Measurements from ENCODE around the gene ARHGAP45. TPM values are rescaled to one million over a fixed set of nuclear protein-coding genes. Genes with fewer than 3 reads are reported as not detected.

Gene ARHGAP45
- total and polyA plus RNA-seq, 9 of the 15 experiments (the other 6 are each of a cell fraction or from before 2014, with no cell fraction given): 0.08 to 22.1 (median 4.2) TPM

DNA sequence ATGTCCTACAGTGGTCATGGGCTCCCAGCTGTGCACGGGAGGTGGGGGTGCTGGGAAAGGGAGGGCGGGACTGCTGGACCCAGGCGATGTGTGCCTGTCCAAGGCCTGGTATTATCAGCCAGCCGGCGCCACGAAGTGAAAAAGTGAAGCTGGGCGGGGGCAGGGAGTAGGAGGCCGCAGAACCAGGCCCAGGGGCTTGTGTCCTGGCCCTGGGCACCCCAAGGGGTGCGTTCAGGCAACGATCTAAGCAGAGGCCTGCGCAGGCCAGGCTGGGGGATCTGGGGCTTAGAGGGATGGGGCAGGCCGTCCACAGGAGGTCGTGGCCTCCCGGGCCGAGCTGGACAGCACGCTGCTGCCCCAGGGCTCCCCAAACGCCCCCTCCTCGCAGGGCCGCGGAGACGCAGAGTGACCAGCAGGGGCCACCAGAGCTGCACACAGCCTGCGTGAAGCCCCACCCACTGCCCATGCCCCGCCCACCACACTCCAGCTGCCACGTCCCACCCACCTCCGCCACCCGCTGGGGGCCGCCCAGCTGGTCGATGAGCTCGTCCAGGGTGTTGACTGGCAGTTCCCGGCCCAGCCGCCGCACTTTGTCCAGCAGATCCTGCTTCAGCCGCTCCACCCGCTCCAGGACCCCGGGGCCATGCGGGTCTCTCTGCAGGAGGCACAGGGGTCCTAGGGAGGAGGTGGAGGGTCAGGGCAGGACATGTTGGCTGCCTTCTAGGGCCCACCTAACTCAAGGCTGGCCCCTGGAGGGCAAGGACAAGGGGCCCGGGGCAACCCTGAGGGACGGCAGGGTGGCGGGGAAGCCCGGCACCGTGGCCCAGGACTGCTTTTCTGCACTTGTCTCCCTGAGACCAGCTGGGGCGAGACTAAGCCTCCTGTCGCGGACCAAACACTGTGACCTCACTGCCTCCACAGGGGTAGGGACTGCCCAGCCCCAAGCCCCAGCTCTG lies 46.3 kb downstream of the ARHGAP45 start (continued):
- TF ChIP-seq SIN3A (IDR thresholded peaks at IDR 0.05; ENCODE audit: borderline replicate concordance in 2 of 2, control insufficient read depth in 1 of 2, low read depth in 2 of 2, low read length in 2 of 2) (peak; percentile 96 to 98), HNRNPUL1 (IDR thresholded peaks at IDR 0.05; ENCODE audit: low read length) (no peak), DMBX1 (CRISPR knock-in tag; IDR thresholded peaks at IDR 0.05; ENCODE audit: borderline replicate concordance) (no peak), PML (IDR thresholded peaks at IDR 0.05; ENCODE audit: low read length) (no peak; the same call in 1 of the 2 replicates), ZNF77 (CRISPR knock-in tag; IDR thresholded peaks at IDR 0.05) (no peak), PTRF (tag; IDR thresholded peaks at IDR 0.05) (no peak), IFI16 (CRISPR knock-in tag; IDR thresholded peaks at IDR 0.05) (no peak)
- TF ChIP-seq, protein P1, sequence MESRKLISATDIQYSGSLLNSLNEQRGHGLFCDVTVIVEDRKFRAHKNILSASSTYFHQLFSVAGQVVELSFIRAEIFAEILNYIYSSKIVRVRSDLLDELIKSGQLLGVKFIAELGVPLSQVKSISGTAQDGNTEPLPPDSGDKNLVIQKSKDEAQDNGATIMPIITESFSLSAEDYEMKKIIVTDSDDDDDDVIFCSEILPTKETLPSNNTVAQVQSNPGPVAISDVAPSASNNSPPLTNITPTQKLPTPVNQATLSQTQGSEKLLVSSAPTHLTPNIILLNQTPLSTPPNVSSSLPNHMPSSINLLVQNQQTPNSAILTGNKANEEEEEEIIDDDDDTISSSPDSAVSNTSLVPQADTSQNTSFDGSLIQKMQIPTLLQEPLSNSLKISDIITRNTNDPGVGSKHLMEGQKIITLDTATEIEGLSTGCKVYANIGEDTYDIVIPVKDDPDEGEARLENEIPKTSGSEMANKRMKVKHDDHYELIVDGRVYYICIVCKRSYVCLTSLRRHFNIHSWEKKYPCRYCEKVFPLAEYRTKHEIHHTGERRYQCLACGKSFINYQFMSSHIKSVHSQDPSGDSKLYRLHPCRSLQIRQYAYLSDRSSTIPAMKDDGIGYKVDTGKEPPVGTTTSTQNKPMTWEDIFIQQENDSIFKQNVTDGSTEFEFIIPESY (CRISPR knock-in tag; IDR thresholded peaks at IDR 0.05): peak; percentile 54
- TF ChIP-seq, protein P2, sequence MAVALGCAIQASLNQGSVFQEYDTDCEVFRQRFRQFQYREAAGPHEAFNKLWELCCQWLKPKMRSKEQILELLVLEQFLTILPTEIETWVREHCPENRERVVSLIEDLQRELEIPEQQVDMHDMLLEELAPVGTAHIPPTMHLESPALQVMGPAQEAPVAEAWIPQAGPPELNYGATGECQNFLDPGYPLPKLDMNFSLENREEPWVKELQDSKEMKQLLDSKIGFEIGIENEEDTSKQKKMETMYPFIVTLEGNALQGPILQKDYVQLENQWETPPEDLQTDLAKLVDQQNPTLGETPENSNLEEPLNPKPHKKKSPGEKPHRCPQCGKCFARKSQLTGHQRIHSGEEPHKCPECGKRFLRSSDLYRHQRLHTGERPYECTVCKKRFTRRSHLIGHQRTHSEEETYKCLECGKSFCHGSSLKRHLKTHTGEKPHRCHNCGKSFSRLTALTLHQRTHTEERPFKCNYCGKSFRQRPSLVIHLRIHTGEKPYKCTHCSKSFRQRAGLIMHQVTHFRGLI (CRISPR knock-in tag; IDR thresholded peaks at IDR 0.05): no peak
- TF ChIP-seq, protein P3, sequence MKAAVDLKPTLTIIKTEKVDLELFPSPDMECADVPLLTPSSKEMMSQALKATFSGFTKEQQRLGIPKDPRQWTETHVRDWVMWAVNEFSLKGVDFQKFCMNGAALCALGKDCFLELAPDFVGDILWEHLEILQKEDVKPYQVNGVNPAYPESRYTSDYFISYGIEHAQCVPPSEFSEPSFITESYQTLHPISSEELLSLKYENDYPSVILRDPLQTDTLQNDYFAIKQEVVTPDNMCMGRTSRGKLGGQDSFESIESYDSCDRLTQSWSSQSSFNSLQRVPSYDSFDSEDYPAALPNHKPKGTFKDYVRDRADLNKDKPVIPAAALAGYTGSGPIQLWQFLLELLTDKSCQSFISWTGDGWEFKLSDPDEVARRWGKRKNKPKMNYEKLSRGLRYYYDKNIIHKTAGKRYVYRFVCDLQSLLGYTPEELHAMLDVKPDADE (conservative IDR thresholded peaks at IDR 0.05; ENCODE audit: control insufficient read depth, low read depth, low read length): peak; percentile 53; the same call in 1 of the 2 replicates
- TF ChIP-seq, protein P4, sequence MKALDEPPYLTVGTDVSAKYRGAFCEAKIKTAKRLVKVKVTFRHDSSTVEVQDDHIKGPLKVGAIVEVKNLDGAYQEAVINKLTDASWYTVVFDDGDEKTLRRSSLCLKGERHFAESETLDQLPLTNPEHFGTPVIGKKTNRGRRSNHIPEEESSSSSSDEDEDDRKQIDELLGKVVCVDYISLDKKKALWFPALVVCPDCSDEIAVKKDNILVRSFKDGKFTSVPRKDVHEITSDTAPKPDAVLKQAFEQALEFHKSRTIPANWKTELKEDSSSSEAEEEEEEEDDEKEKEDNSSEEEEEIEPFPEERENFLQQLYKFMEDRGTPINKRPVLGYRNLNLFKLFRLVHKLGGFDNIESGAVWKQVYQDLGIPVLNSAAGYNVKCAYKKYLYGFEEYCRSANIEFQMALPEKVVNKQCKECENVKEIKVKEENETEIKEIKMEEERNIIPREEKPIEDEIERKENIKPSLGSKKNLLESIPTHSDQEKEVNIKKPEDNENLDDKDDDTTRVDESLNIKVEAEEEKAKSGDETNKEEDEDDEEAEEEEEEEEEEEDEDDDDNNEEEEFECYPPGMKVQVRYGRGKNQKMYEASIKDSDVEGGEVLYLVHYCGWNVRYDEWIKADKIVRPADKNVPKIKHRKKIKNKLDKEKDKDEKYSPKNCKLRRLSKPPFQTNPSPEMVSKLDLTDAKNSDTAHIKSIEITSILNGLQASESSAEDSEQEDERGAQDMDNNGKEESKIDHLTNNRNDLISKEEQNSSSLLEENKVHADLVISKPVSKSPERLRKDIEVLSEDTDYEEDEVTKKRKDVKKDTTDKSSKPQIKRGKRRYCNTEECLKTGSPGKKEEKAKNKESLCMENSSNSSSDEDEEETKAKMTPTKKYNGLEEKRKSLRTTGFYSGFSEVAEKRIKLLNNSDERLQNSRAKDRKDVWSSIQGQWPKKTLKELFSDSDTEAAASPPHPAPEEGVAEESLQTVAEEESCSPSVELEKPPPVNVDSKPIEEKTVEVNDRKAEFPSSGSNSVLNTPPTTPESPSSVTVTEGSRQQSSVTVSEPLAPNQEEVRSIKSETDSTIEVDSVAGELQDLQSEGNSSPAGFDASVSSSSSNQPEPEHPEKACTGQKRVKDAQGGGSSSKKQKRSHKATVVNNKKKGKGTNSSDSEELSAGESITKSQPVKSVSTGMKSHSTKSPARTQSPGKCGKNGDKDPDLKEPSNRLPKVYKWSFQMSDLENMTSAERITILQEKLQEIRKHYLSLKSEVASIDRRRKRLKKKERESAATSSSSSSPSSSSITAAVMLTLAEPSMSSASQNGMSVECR (CRISPR knock-in tag; IDR thresholded peaks at IDR 0.05): peak; percentile 95
- TF ChIP-seq, protein P5, sequence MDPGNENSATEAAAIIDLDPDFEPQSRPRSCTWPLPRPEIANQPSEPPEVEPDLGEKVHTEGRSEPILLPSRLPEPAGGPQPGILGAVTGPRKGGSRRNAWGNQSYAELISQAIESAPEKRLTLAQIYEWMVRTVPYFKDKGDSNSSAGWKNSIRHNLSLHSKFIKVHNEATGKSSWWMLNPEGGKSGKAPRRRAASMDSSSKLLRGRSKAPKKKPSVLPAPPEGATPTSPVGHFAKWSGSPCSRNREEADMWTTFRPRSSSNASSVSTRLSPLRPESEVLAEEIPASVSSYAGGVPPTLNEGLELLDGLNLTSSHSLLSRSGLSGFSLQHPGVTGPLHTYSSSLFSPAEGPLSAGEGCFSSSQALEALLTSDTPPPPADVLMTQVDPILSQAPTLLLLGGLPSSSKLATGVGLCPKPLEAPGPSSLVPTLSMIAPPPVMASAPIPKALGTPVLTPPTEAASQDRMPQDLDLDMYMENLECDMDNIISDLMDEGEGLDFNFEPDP (CRISPR knock-in tag; IDR thresholded peaks at IDR 0.05): no peak
- TF ChIP-seq, protein P6, sequence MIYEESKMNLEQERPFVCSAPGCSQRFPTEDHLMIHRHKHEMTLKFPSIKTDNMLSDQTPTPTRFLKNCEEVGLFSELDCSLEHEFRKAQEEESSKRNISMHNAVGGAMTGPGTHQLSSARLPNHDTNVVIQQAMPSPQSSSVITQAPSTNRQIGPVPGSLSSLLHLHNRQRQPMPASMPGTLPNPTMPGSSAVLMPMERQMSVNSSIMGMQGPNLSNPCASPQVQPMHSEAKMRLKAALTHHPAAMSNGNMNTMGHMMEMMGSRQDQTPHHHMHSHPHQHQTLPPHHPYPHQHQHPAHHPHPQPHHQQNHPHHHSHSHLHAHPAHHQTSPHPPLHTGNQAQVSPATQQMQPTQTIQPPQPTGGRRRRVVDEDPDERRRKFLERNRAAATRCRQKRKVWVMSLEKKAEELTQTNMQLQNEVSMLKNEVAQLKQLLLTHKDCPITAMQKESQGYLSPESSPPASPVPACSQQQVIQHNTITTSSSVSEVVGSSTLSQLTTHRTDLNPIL (CRISPR knock-in tag; IDR thresholded peaks at IDR 0.05): no peak
